Measurements from ENCODE around the gene PLCD3.
A peak's percentile ranks its signal among the peaks of the same experiment; 100 is the strongest.

The PLCD3 gene

GRCh38 chr17:45070809-45071208, 61.5 kb downstream of the PLCD3 start:
- no peak for DNase-seq (ENCODE audit: low read depth, low spot score)
- Histone ChIP-seq H3K27me3 (ENCODE audit: insufficient read depth, insufficient read length) (no peaks in the 10 kb centered on the region), H3K4me3 (ENCODE audit: insufficient read length, low read depth) (no peak overlapping the region), H3K9ac (ENCODE audit: insufficient read length, low read depth) (no peak overlapping the region), H3K36me3 (ENCODE audit: insufficient read depth, insufficient read length, low read length) (peaks cover 69% of the 10 kb centered on the region), H3K4me1 (ENCODE audit: insufficient read depth, insufficient read length) (no peaks in the 10 kb centered on the region), H3K9me3 (ENCODE audit: insufficient read depth, low read length) (no peaks in the 10 kb centered on the region)
- TF ChIP-seq YY1 (IDR thresholded peaks at IDR 0.05; ENCODE audit: insufficient read depth, insufficient read length): no peak
- no peak for TF ChIP-seq ZNF274 (IDR thresholded peaks at IDR 0.05; ENCODE audit: low read depth, low read length)
- no peak for TF ChIP-seq SUZ12 (IDR thresholded peaks at IDR 0.05; ENCODE audit: extremely low read depth, insufficient read depth, insufficient read length)

- no peak overlapping the region for H3K9ac ChIP-seq (ENCODE audit: insufficient read length, low read depth)
- H3K27me3 ChIP-seq (ENCODE audit: insufficient read depth, insufficient read length): no peaks in the 10 kb centered on the region
- H3K36me3 ChIP-seq (ENCODE audit: insufficient read depth, insufficient read length, low read length): peaks cover 63% of the 10 kb centered on the region
- DNase-seq (ENCODE audit: low read depth, low spot score): no peak
- no peak overlapping the region for H3K4me3 ChIP-seq (ENCODE audit: insufficient read length, low read depth)
- no peak for TF ChIP-seq SUZ12 (IDR thresholded peaks at IDR 0.05; ENCODE audit: extremely low read depth, insufficient read depth, insufficient read length)
- no peaks in the 10 kb centered on the region for H3K4me1 ChIP-seq (ENCODE audit: insufficient read depth, insufficient read length)
- no peaks in the 10 kb centered on the region for H3K9me3 ChIP-seq (ENCODE audit: insufficient read depth, low read length)
Measured at GRCh38 chr17:45070001-45070400, 62.3 kb downstream of the PLCD3 start.

- no peak overlapping the region for H3K9ac ChIP-seq (ENCODE audit: insufficient read length, low read depth)
- H3K9me3 ChIP-seq (ENCODE audit: insufficient read depth, low read length): no peaks in the 10 kb centered on the region
- peaks cover 55% of the 10 kb centered on the region for H3K36me3 ChIP-seq (ENCODE audit: insufficient read depth, insufficient read length, low read length)
- no peak overlapping the region for H3K4me3 ChIP-seq (ENCODE audit: insufficient read length, low read depth)
- H3K4me1 ChIP-seq (ENCODE audit: insufficient read depth, insufficient read length): no peaks in the 10 kb centered on the region
- no peak for TF ChIP-seq SUZ12 (IDR thresholded peaks at IDR 0.05; ENCODE audit: extremely low read depth, insufficient read depth, insufficient read length)
- no peak for TF ChIP-seq ZNF274 (IDR thresholded peaks at IDR 0.05; ENCODE audit: low read depth, low read length)
- TF ChIP-seq YY1 (IDR thresholded peaks at IDR 0.05; ENCODE audit: insufficient read depth, insufficient read length): no peak
- no peaks in the 10 kb centered on the region for H3K27me3 ChIP-seq (ENCODE audit: insufficient read depth, insufficient read length)
- DNase-seq (ENCODE audit: low read depth, low spot score): no peak
Measured at GRCh38 chr17:45067637-45068036, 64.7 kb downstream of the PLCD3 start.

- Histone ChIP-seq H3K4me3 (ENCODE audit: insufficient read length, low read depth) (no peak overlapping the region), H3K27me3 (ENCODE audit: insufficient read depth, insufficient read length) (no peaks in the 10 kb centered on the region), H3K9ac (ENCODE audit: insufficient read length, low read depth) (no peak overlapping the region), H3K9me3 (ENCODE audit: insufficient read depth, low read length) (no peaks in the 10 kb centered on the region), H3K4me1 (ENCODE audit: insufficient read depth, insufficient read length) (peaks cover 3% of the 10 kb centered on the region), H3K36me3 (ENCODE audit: insufficient read depth, insufficient read length, low read length) (peaks cover 39% of the 10 kb centered on the region)
- no peak for DNase-seq (ENCODE audit: low read depth, low spot score)
- TF ChIP-seq YY1 (IDR thresholded peaks at IDR 0.05; ENCODE audit: insufficient read depth, insufficient read length) (no peak), ZNF274 (IDR thresholded peaks at IDR 0.05; ENCODE audit: low read depth, low read length) (no peak), SUZ12 (IDR thresholded peaks at IDR 0.05; ENCODE audit: extremely low read depth, insufficient read depth, insufficient read length) (no peak)
Measured at GRCh38 chr17:45063198-45063597, 69.1 kb downstream of the PLCD3 start.

- peak overlapping the region; percentile 95 for H3K4me3 ChIP-seq (ENCODE audit: insufficient read length, low read depth)
- H3K4me1 ChIP-seq (ENCODE audit: insufficient read depth, insufficient read length): peaks cover 3% of the 10 kb centered on the region
- TF ChIP-seq SUZ12 (IDR thresholded peaks at IDR 0.05; ENCODE audit: extremely low read depth, insufficient read depth, insufficient read length) (no peak), ZNF274 (IDR thresholded peaks at IDR 0.05; ENCODE audit: low read depth, low read length) (no peak), YY1 (IDR thresholded peaks at IDR 0.05; ENCODE audit: insufficient read depth, insufficient read length) (no peak)
- peak overlapping the region; percentile 98 for H3K9ac ChIP-seq (ENCODE audit: insufficient read length, low read depth)
- DNase-seq (ENCODE audit: low read depth, low spot score): no peak
- no peaks in the 10 kb centered on the region for H3K27me3 ChIP-seq (ENCODE audit: insufficient read depth, insufficient read length)
- H3K9me3 ChIP-seq (ENCODE audit: insufficient read depth, low read length): no peaks in the 10 kb centered on the region
- H3K36me3 ChIP-seq (ENCODE audit: insufficient read depth, insufficient read length, low read length): peaks cover 24% of the 10 kb centered on the region
Measured at GRCh38 chr17:45061606-45062205, 70.6 kb downstream of the PLCD3 start.

- Histone ChIP-seq H3K27me3 (ENCODE audit: insufficient read depth, insufficient read length) (no peaks in the 10 kb centered on the region), H3K4me3 (ENCODE audit: insufficient read length, low read depth) (peak within 1 kb of the TSS; percentile 95), H3K4me1 (ENCODE audit: insufficient read depth, insufficient read length) (peaks cover 3% of the 10 kb centered on the region), H3K9ac (ENCODE audit: insufficient read length, low read depth) (peak within 1 kb of the TSS; percentile 98), H3K9me3 (ENCODE audit: insufficient read depth, low read length) (no peaks in the 10 kb centered on the region), H3K36me3 (ENCODE audit: insufficient read depth, insufficient read length, low read length) (peaks cover 24% of the 10 kb centered on the region)
- no peak for TF ChIP-seq SUZ12 (IDR thresholded peaks at IDR 0.05; ENCODE audit: extremely low read depth, insufficient read depth, insufficient read length)
- TF ChIP-seq YY1 (IDR thresholded peaks at IDR 0.05; ENCODE audit: insufficient read depth, insufficient read length): peak; percentile 93
- TF ChIP-seq ZNF274 (IDR thresholded peaks at IDR 0.05; ENCODE audit: low read depth, low read length): no peak
- peak; percentile 97 for DNase-seq (ENCODE audit: low read depth, low spot score)
Measured at GRCh38 chr17:45060797-45061605, 71.3 kb downstream of the PLCD3 start, which contains the start of gene NMT1. TSS of gene NMT1 (plus strand) at chr17:45061317. CDS start at chr17:45061330, 13 bp downstream.

- Histone ChIP-seq H3K9ac (ENCODE audit: insufficient read length, low read depth) (peak overlapping the region; percentile 93), H3K4me1 (ENCODE audit: insufficient read depth, insufficient read length) (peaks cover 3% of the 10 kb centered on the region), H3K4me3 (ENCODE audit: insufficient read length, low read depth) (peak overlapping the region; percentile 88), H3K36me3 (ENCODE audit: insufficient read depth, insufficient read length, low read length) (peaks cover 24% of the 10 kb centered on the region), H3K9me3 (ENCODE audit: insufficient read depth, low read length) (no peaks in the 10 kb centered on the region), H3K27me3 (ENCODE audit: insufficient read depth, insufficient read length) (no peaks in the 10 kb centered on the region)
- no peak for TF ChIP-seq ZNF274 (IDR thresholded peaks at IDR 0.05; ENCODE audit: low read depth, low read length)
- TF ChIP-seq YY1 (IDR thresholded peaks at IDR 0.05; ENCODE audit: insufficient read depth, insufficient read length): no peak
- TF ChIP-seq SUZ12 (IDR thresholded peaks at IDR 0.05; ENCODE audit: extremely low read depth, insufficient read depth, insufficient read length): no peak
- no peak for DNase-seq (ENCODE audit: low read depth, low spot score)
Measured at GRCh38 chr17:45060382-45060796, 71.9 kb downstream of the PLCD3 start.

All from NT2/D1 (cell line).